WTC11 (cell line): Measurements from ENCODE around the gene LMO3. TPM values are rescaled to one million over a fixed set of nuclear protein-coding genes. Genes with fewer than 3 reads are reported as not detected.

ENCODE experiments used
- ATAC-seq: fragments of 200-7000 bp; cut with Tn5 transposase; 2 replicates; pipeline ENCODE4 v1.10.0; 2021; ENCODE audit warnings: mild to moderate bottlenecking, moderate library complexity
- CTCF ChIA-PET: fragments of 300-600 bp; sonication (Branson Sonifier 250); formaldehyde crosslinking; loops from one replicate; lab custom pipeline; 2021; ENCODE audit warnings: antibody characterized with exemption; lab: Charles Lee
- POLR2A ChIA-PET: fragments of 350-600 bp; sonication (Branson Sonifier 250); formaldehyde crosslinking; loops from one replicate; lab custom pipeline; 2021; ENCODE audit warnings: antibody characterized with exemption; lab: Charles Lee
- DNase-seq: peaks from one replicate; pipeline ENCODE4 v3.0.0; 2021; ENCODE audit warnings: low spot score
- H3K27ac Mint-ChIP-seq: 2 replicates; pipeline ENCODE4 v1.8.0; 2021; ENCODE audit warnings: mixed read lengths
- H3K27me3 Mint-ChIP-seq: 2 replicates; pipeline ENCODE4 v1.8.0; 2021; ENCODE audit warnings: low read depth, mild to moderate bottlenecking, moderate library complexity, mixed read lengths
- H3K36me3 Mint-ChIP-seq: 2 replicates; pipeline ENCODE4 v1.8.0; 2021; ENCODE audit warnings: mixed read lengths
- H3K4me1 Mint-ChIP-seq: 2 replicates; pipeline ENCODE4 v1.8.0; 2022; ENCODE audit warnings: mixed read lengths
- H3K4me3 Mint-ChIP-seq: 2 replicates; pipeline ENCODE4 v1.8.0; 2021; ENCODE audit warnings: mild to moderate bottlenecking, moderate library complexity, mixed read lengths
- H3K9me3 Mint-ChIP-seq: 2 replicates; pipeline ENCODE4 v1.8.0; 2021; ENCODE audit warnings: mixed read lengths
- AFF4 ChIP-seq: sonication (generic); formaldehyde crosslinking; IDR thresholded peaks from 2 replicates; pipeline ENCODE4 v1.8.1; 2023; ENCODE audit warnings: mild to moderate bottlenecking, missing genetic modification reagents, borderline replicate concordance
- ATF2 ChIP-seq: sonication (generic); formaldehyde crosslinking; IDR thresholded peaks from 2 replicates; pipeline ENCODE4 v1.8.1; 2022; ENCODE audit warnings: low read depth, missing genetic modification reagents, borderline replicate concordance
- CDX4 ChIP-seq: fragments of 250-450 bp; sonication (Bioruptor Pico); IDR thresholded peaks from 2 replicates; pipeline ENCODE4 v1.9.0; 2021; ENCODE audit warnings: moderate library complexity, mild to moderate bottlenecking, inconsistent platforms, borderline replicate concordance
- CTCF ChIP-seq: fragments of 200-600 bp; IDR thresholded peaks from 2 replicates; pipeline ENCODE4 v1.8.0; 2022; ENCODE audit warnings: antibody characterized with exemption
- E2F5 ChIP-seq: sonication (generic); formaldehyde crosslinking; IDR thresholded peaks from 2 replicates; pipeline ENCODE4 v1.8.1; 2022; ENCODE audit warnings: mild to moderate bottlenecking, moderate library complexity, missing genetic modification reagents
- HMGA2 ChIP-seq: fragments of 250-450 bp; sonication (Bioruptor Pico); IDR thresholded peaks from 2 replicates; pipeline ENCODE4 v1.4.0; 2021; ENCODE audit warnings: mild to moderate bottlenecking, moderate library complexity
- HMGXB4 ChIP-seq: sonication (generic); formaldehyde crosslinking; IDR thresholded peaks from 2 replicates; pipeline ENCODE4 v1.8.1; 2023; ENCODE audit warnings: mild to moderate bottlenecking, moderate library complexity, missing genetic modification reagents
- IRF1 ChIP-seq: sonication (generic); formaldehyde crosslinking; IDR thresholded peaks from 2 replicates; pipeline ENCODE4 v1.8.0; 2023; ENCODE audit warnings: missing genetic modification reagents
- NFATC4 ChIP-seq: fragments of 250-450 bp; sonication (Bioruptor Pico); IDR thresholded peaks from 2 replicates; pipeline ENCODE4 v1.9.0; 2021; ENCODE audit warnings: mild to moderate bottlenecking
- NR2C2 ChIP-seq: sonication (generic); formaldehyde crosslinking; IDR thresholded peaks from 2 replicates; pipeline ENCODE4 v1.8.0; 2022; ENCODE audit warnings: mild to moderate bottlenecking, missing genetic modification reagents
- PRDM15 ChIP-seq: sonication (generic); formaldehyde crosslinking; IDR thresholded peaks from 2 replicates; pipeline ENCODE4 v1.8.0; 2022; ENCODE audit warnings: missing genetic modification reagents
- SMAD3 ChIP-seq: sonication (generic); formaldehyde crosslinking; IDR thresholded peaks from 2 replicates; pipeline ENCODE4 v1.8.0; 2022; ENCODE audit warnings: missing genetic modification reagents, mild to moderate bottlenecking, borderline replicate concordance
- SOX15 ChIP-seq: fragments of 250-450 bp; sonication (Bioruptor Pico); IDR thresholded peaks from 2 replicates; pipeline ENCODE4 v1.9.0; 2021; ENCODE audit warnings: mild to moderate bottlenecking
- TCF7 ChIP-seq: sonication (generic); formaldehyde crosslinking; IDR thresholded peaks from 2 replicates; pipeline ENCODE4 v1.8.0; 2022; ENCODE audit warnings: mild to moderate bottlenecking, low read depth, missing genetic modification reagents, moderate library complexity
- TP53 ChIP-seq: sonication (generic); formaldehyde crosslinking; IDR thresholded peaks from 2 replicates; pipeline ENCODE4 v1.8.1; 2023; ENCODE audit warnings: mild to moderate bottlenecking, missing genetic modification reagents
- ZNF416 ChIP-seq: fragments of 250-450 bp; sonication (Bioruptor Pico); IDR thresholded peaks from 2 replicates; pipeline ENCODE4 v1.9.0; 2021; ENCODE audit warnings: mild to moderate bottlenecking, inconsistent platforms
- total RNA-seq: library from RNA; stranded (reverse); gene quantifications from 3 replicates; pipeline ENCODE4 v1.2.3, GENCODE V29; 2021

The LMO3 gene
- total RNA-seq, 1 experiment from 2014 or later, result 29.8 TPM

GRCh38 chr12:16562435-16562834 lies 43.5 kb downstream of the LMO3 start:
- CTCF ChIA-PET, result no interaction called here
- H3K9me3 Mint-ChIP-seq, result peaks cover 4% of the 10 kb centered on the region

More at GRCh38 chr12:16562435-16562834, 43.5 kb downstream of the LMO3 start:
- DNase-seq (no peak), ATAC-seq (no peak)
- H3K27ac Mint-ChIP-seq, result no peak overlapping the region
- no peaks in the 10 kb centered on the region for H3K27me3 Mint-ChIP-seq
- no peak for TF ChIP-seq SMAD3
- no peak for TF ChIP-seq ATF2 (CRISPR knock-in tag)
- no peak for TF ChIP-seq NR2C2
- TF ChIP-seq E2F5 (CRISPR knock-in tag), result no peak
- no peak for TF ChIP-seq CDX4 (CRISPR knock-in tag)
- TF ChIP-seq TCF7, result no peak
- TF ChIP-seq SOX15 (CRISPR knock-in tag), result no peak
- no peak for TF ChIP-seq AFF4 (CRISPR knock-in tag)
- no peak for TF ChIP-seq HMGXB4 (CRISPR knock-in tag)
- TF ChIP-seq PRDM15 (CRISPR knock-in tag), result no peak
- no peak for TF ChIP-seq IRF1 (CRISPR knock-in tag)
- no peak for TF ChIP-seq HMGA2
- TF ChIP-seq CTCF, result no peak
- no peak for TF ChIP-seq NFATC4
- no peak for TF ChIP-seq TP53 (CRISPR knock-in tag)
- no peak for TF ChIP-seq ZNF416 (CRISPR knock-in tag)
- H3K36me3 Mint-ChIP-seq, result peaks cover 3% of the 10 kb centered on the region; the same call in 1 of the 2 replicates
- POLR2A ChIA-PET, result no interaction called here
- H3K4me1 Mint-ChIP-seq, result peaks cover 11% of the 10 kb centered on the region
- no peak overlapping the region for H3K4me3 Mint-ChIP-seq
